HepG2 (cell line): Measurements from ENCODE around the gene GUCY2D. TPM values are rescaled to one million over a fixed set of nuclear protein-coding genes. Genes with fewer than 3 reads are reported as not detected.

Source experiments
- CENPT ChIP-seq: sonication (generic); formaldehyde crosslinking; IDR thresholded peaks from 2 replicates; pipeline ENCODE4 v1.8.0; 2022; ENCODE audit warnings: low read depth, mild to moderate bottlenecking, moderate library complexity, missing genetic modification reagents
- FOXA1 ChIP-seq, 2 experiments: fragments of 450-650 bp in 1 of 2; sonication (generic) in 1 of 2; formaldehyde crosslinking in 1 of 2; IDR thresholded peaks; 2 replicates each; pipeline versions ENCODE4 v1.4.0 to v1.6.1; 2016 to 2020; ENCODE audit warnings: missing genetic modification reagents in 1 of 2
- FOXM1 ChIP-seq: sonication (generic); formaldehyde crosslinking; IDR thresholded peaks from 2 replicates; pipeline ENCODE4 v1.5.0; 2020; ENCODE audit warnings: missing genetic modification reagents
- FOXP4 ChIP-seq: sonication (generic); formaldehyde crosslinking; IDR thresholded peaks from 2 replicates; pipeline ENCODE4 v1.4.0; 2020; ENCODE audit warnings: missing genetic modification reagents
- FUBP1 ChIP-seq: sonication (generic); formaldehyde crosslinking; IDR thresholded peaks from 2 replicates; pipeline ENCODE4 v1.5.1; 2020; ENCODE audit warnings: missing genetic modification reagents, mild to moderate bottlenecking, borderline replicate concordance
- GRHL1 ChIP-seq: sonication (generic); formaldehyde crosslinking; conservative IDR thresholded peaks from 2 replicates; pipeline ENCODE4 v1.8.0; 2022; ENCODE audit warnings: missing genetic modification reagents
- KMT2A ChIP-seq: sonication (generic); formaldehyde crosslinking; IDR thresholded peaks from 2 replicates; pipeline ENCODE4 v1.4.0; 2020; ENCODE audit warnings: missing genetic modification reagents
- MAF1 ChIP-seq: sonication (generic); formaldehyde crosslinking; IDR thresholded peaks from 2 replicates; pipeline ENCODE4 v1.5.0; 2020; ENCODE audit warnings: missing genetic modification reagents, borderline replicate concordance
- MXD3 ChIP-seq: IDR thresholded peaks from 2 replicates; pipeline ENCODE4 v1.6.1; 2016; ENCODE audit warnings: mild to moderate bottlenecking, missing biosample characterization, missing genetic modification reagents
- RCOR2 ChIP-seq: IDR thresholded peaks from 2 replicates; pipeline ENCODE4 v1.6.1; 2016; ENCODE audit warnings: missing biosample characterization, missing genetic modification reagents
- RNF2 ChIP-seq: fragments of 450-650 bp; conservative IDR thresholded peaks from 2 replicates; pipeline ENCODE4 v1.6.1; 2016; ENCODE audit warnings: low read depth
- SIX1 ChIP-seq: sonication (generic); formaldehyde crosslinking; IDR thresholded peaks from 2 replicates; pipeline ENCODE4 v1.4.0; 2020; ENCODE audit warnings: missing genetic modification reagents, borderline replicate concordance
- SOX5 ChIP-seq: IDR thresholded peaks from 2 replicates; pipeline ENCODE4 v1.6.1; 2016; ENCODE audit warnings: borderline replicate concordance
- TMF1 ChIP-seq: sonication (generic); formaldehyde crosslinking; IDR thresholded peaks from 2 replicates; pipeline ENCODE4 v1.8.1; 2022; ENCODE audit warnings: low read depth, missing genetic modification reagents
- ZHX1 ChIP-seq: sonication (generic); formaldehyde crosslinking; IDR thresholded peaks from 2 replicates; pipeline ENCODE4 v1.8.1; 2022; ENCODE audit warnings: low read depth, mild to moderate bottlenecking, missing genetic modification reagents
- ZNF124 ChIP-seq: sonication (generic); formaldehyde crosslinking; IDR thresholded peaks from 2 replicates; pipeline ENCODE4 v1.4.0; 2020; ENCODE audit warnings: missing genetic modification reagents
- ZNF546 ChIP-seq: sonication (generic); formaldehyde crosslinking; conservative IDR thresholded peaks from 2 replicates; pipeline ENCODE4 v1.8.1; 2023; ENCODE audit warnings: mild to moderate bottlenecking, missing genetic modification reagents
- ZNF577 ChIP-seq: sonication (generic); formaldehyde crosslinking; IDR thresholded peaks from 2 replicates; pipeline ENCODE4 v1.4.0; 2020; ENCODE audit warnings: mild to moderate bottlenecking, low read depth, missing genetic modification reagents, borderline replicate concordance
- ZNF784 ChIP-seq: sonication (generic); formaldehyde crosslinking; IDR thresholded peaks from 2 replicates; pipeline ENCODE4 v1.5.1; 2020; ENCODE audit warnings: missing genetic modification reagents, mild to moderate bottlenecking, borderline replicate concordance
- polyA plus RNA-seq, 8 experiments: library from polyadenylated mRNA; depleted of rRNA in 3 of 8; stranded (reverse) in 7 of 8; unstranded in 1 of 8; fragments of >200 nt; fragmentation: Illumina TruSeq in 4 of 8; extraction: Trizol in 4 of 8; gene quantifications; 2 replicates each; pipeline versions ENCODE4 v1.2.1 to v1.2.3, GENCODE V29; 2011 to 2016; ENCODE audit warnings: low read depth in 4 of 8, missing spikeins in 1 of 8, mixed read lengths in 1 of 8; ENCODE audit not compliant: insufficient read depth in 1 of 8
- total RNA-seq, 5 experiments: library from RNA; depleted of rRNA; stranded (reverse); fragments of >200 nt; fragmentation: Illumina TruSeq; extraction: Trizol; gene quantifications; 2 replicates each; pipeline ENCODE4 v1.2.3, GENCODE V29; 2016; ENCODE audit warnings: low read depth in 1 of 5

Gene GUCY2D
- total and polyA plus RNA-seq, 2 of the 13 experiments (the other 11 are each of a cell fraction or from before 2014, with no cell fraction given) = not detected

GRCh38 chr17:8056232-8056975, 54.0 kb downstream of the GUCY2D start (continued):
- TF ChIP-seq FOXP4 (CRISPR knock-in tag) = peak; percentile 79
- no peak for TF ChIP-seq FUBP1 (CRISPR knock-in tag)
- TF ChIP-seq ZNF124 (CRISPR knock-in tag) = 0 out of 2 replicates have a peak, but pooled peaks have one; percentile 36
- peak; percentile 64; the same call in 1 of the 2 replicates for TF ChIP-seq SIX1 (CRISPR knock-in tag)
- TF ChIP-seq FOXA1 (IDR thresholded peaks at IDR 0.05) = peak; percentile 89
- peak; percentile 98 for TF ChIP-seq FOXA1 (CRISPR knock-in tag; IDR thresholded peaks at IDR 0.05)
- TF ChIP-seq KMT2A (CRISPR knock-in tag) = peak; percentile 35; the same call in 1 of the 2 replicates
- no peak for TF ChIP-seq ZNF546
- peak; percentile 41; the same call in 1 of the 2 replicates for TF ChIP-seq RCOR2 (CRISPR knock-in tag)
- TF ChIP-seq MXD3 (CRISPR knock-in tag) = no peak
- TF ChIP-seq RNF2 = peak; percentile 97
- TF ChIP-seq FOXM1 = no peak
- 0 out of 2 replicates have a peak, but pooled peaks have one; percentile 4 for TF ChIP-seq MAF1
- 0 out of 2 replicates have a peak, but pooled peaks have one; percentile 61 for TF ChIP-seq CENPT (CRISPR knock-in tag)
- no peak for TF ChIP-seq GRHL1 (CRISPR knock-in tag)
- TF ChIP-seq ZNF577 = no peak
- peak; percentile 83 for TF ChIP-seq SOX5
- TF ChIP-seq ZNF784 (CRISPR knock-in tag) = no peak
- TF ChIP-seq TMF1 (CRISPR knock-in tag) = no peak
- no peak for TF ChIP-seq ZHX1
